GM18907 (cell line): ENCODE measurements around the gene CNTNAP1.
"Not testable (repeated sequence)": the region's sequence is repeated elsewhere in the genome, so short reads cannot be mapped to it uniquely, and the experiment has no call there.

Experiments used
- ATAC-seq: cut with Tn5 transposase; IDR thresholded peaks from one replicate; pipeline ENCODE4 v1.9.1; 2021; ENCODE audit warnings: mild to moderate bottlenecking, moderate library complexity; ENCODE audit not compliant: unreplicated experiment

Gene CNTNAP1

GRCh38 chr17:42720996-42721583 is 38.8 kb downstream of the CNTNAP1 start:
- ATAC-seq: no peak

- no peak for ATAC-seq
These were observed 41.3 kb downstream of the CNTNAP1 start for GRCh38 chr17:42723636-42724035.

- ATAC-seq: no peak
These were observed 42.8 kb downstream of the CNTNAP1 start for GRCh38 chr17:42725143-42725542.

- no peak for ATAC-seq
These were observed 58.4 kb downstream of the CNTNAP1 start for GRCh38 chr17:42740699-42741098.

DNA sequence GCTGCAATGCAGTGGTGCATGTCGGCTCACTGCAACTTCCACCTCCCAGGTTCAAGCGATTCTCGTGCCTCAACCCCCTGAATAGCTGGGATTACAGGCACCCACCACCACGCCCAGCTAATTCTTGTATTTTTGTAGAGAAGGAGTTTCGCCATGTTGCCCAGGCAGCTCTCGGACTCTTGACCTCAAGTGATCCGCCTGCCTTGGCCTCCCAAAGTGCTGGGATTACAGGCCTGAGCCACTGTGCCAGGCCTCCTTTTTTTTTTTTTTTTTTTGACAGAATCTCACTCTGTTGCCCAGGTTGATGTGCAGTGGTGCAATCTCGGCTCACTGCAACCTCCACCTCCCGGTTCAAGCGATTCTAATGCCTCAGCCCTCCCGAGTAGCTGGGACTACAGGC is 60.6 kb downstream of the CNTNAP1 start:
- ATAC-seq: not testable (repeated sequence)

DNA sequence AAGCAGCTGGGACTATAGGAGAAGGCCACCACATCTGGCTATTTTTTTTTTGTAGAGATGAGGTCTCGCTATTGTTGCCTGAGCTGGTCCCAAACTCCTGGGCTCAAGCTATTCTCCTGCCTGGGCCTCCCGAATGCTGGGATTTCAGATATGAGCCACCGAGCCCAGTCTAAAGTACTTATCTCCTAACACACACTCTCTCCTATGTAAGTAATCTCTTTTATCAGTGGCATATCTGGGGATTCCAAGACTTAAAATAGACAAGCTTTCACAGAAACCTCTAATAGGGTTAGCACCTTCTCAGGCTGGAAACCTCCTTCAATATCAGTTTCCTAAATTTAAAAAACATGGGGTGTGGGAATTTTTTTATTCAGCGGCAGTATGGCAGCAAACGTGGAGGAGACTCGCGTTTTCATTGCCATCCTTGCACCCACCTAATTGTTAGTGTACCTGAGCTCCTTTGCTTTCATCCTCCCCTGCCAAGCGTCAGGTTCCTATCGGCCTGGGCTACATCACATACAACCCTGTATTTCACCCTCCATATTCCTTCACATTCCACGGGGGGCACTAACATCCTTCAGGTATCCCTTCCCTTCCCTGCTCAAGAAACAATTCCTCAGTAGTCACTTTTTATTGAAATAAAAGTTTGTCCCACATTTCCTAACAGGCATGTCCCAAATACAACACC is 61.4 kb downstream of the CNTNAP1 start:
- ATAC-seq: no peak

DNA sequence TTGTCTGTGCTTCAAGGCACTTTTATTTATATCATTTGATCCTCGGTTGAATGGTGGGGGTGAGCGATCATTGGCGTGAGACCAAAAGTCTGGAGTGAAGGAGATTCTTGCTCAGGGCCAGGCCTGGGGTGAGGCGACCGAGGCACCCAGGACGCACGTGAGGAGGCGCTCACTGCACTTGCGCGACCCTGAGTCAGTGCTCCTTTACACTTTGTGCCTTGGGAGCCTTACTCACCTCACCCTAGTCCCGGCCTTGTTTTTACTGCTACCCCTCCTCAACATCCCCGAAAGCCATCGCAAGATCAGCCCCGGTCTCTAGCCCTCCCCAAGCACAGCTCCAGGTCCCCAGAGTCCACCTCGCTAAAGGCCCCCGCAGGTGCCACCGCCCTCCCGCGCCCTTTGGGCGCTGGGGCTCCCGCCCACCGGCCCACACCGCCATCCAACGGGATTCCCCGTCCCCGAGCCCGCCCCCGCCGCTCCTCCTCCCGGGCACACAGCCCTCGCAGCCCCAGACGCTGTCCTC is 62.0 kb downstream of the CNTNAP1 start:
- peak; percentile 59 for ATAC-seq

DNA sequence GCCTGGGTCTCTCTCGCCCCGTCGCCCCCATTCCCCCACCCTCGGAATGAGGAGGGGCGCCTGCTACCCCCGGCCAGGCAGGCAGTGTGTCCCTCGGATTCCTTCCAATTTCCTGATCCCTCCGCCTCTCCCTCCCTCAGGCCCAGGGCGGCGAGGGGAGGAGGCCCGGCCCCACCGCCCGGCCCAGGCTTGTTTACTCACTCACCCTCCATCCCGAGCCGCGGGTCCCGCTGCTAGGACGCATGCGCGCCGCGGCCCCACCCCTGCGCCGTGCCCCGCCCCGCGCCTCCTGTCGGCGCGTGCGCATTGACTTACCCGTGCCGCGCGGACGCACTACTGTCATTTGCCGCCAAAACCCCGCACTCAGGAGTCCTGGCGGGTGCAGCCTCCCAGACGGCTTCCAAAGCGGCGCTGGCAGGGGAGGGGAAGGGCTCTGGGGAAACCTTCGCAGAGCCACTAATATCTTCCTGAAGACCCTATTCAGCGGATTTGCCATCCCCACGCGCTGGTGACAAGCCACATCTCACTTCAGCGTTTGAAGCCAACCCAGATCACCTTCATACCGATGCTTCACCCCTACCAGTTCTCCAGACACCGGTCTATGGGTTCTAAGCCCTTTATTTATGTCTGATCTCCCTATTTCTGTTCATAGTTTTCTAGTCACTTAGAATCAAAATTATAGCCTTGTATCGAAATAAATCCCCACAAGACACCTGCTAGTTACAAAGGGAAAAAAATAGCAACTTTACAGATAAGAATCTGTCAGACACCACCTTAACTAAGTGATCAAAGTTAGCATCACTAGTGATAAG is 62.7 kb downstream of the CNTNAP1 start, which contains the start of gene EZH1:
EZH1 (minus strand) TSS at position 235 of the 812 bp plus-strand sequence. CDS start 16,099 bp downstream, outside the sequence.
- peak; percentile 73 for ATAC-seq

DNA sequence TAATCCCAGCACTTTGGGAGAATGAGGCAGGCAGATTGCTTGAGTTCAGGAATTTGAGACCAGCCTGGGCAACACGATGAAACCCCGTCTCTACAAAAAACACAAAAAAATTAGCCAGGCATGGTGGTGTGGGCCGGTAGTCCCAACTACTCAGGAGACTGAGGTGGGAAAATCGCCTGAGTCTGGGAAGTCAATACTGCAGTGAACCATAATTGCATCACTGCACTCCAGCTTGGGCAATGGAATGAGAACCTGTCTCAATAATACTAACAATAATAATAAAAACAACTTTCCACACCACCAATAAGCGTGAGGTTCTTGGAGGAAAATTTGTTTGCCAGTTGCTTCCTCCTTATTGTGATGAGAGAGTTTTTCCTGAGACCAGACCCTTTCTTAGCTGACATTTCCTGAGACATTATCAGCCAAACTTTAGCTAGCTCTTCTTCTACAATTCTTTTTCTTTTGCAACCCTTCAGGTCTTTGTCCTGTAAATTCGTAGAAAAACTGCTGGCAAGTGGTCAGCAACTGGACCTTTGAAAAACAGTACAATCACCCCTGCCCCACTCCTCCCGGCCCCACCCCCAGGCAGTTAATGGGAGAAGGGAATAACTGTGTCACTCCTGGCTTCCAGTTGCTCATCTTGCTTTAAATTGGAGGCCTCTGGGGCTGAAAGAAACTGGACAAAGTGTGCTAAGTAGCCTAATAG is 66.0 kb downstream of the CNTNAP1 start:
- no peak for ATAC-seq

DNA sequence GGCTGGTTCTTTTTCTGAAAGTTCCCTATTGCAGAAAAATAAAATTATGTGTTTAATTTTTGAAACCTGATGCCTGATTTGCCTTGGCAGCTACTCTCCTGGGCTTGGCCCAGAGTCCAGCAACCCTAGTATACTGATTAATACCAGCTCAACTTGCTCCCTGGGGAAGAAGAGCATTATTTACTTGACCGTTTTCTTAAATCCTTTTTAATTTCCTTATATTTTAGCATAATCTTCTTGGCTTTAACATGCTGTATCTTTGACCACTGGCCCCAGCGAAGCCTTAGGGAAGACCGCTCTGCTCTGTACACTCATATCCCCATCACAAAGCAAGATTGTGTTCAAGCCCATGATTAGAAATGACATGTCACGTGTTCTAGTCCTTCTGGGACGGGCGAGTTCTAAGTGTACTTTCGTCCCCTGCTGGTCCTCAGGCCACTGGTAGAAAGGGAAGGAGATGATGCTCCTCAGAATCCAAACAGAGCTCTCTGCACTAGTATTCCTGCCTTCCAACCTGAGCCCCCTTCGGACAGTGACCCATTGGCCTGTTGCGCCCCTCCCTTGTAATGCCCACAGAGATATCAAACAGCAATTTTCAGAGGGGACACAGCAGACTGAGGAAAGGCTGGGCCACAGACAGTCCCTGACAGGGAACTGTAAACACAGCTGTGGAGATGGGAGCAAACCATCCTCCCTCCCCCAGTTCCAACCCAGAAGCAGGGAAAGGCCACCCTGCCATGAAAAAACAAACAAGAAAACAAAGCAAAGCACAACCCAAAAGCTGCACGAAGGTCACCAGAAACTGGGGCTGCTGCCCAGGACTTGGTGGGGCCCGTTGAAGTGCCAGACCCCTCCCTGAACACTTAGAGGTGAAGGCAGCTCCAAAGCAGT is 66.8 kb downstream of the CNTNAP1 start:
- no peak for ATAC-seq
